PFSK-1 (cell line): ENCODE data around the gene ZNF544.

Source experiments
- FOXP2 ChIP-seq: optimal IDR thresholded peaks from 2 replicates; pipeline ENCODE3; 2011; ENCODE audit warnings: borderline replicate concordance, control low read depth, inconsistent platforms; ENCODE audit not compliant: insufficient read depth; ENCODE audit errors: extremely low read length, extremely low read depth
- POLR2AphosphoS5 ChIP-seq: IDR thresholded peaks from 2 replicates; pipeline ENCODE4 v1.6.1; 2012; ENCODE audit warnings: low read depth, mild to moderate bottlenecking, control low read depth, low read length, moderate library complexity
- SIN3A ChIP-seq: IDR thresholded peaks from 2 replicates; pipeline ENCODE4 v1.6.1; 2012; ENCODE audit warnings: mild to moderate bottlenecking, low read length, moderate library complexity, borderline replicate concordance; ENCODE audit not compliant: insufficient read depth
- TAF1 ChIP-seq: IDR thresholded peaks from 2 replicates; pipeline ENCODE4 v1.6.1; 2012; ENCODE audit warnings: low read length, control low read depth, borderline replicate concordance; ENCODE audit not compliant: insufficient read depth
- TF ChIP-seq, protein P1 (sequence below), 2 experiments: IDR thresholded peaks; 2 replicates each; pipeline versions ENCODE4 v1.6.1 to v1.8.0; 2011 to 2012; ENCODE audit warnings: low read depth in 2 of 2, low read length in 2 of 2, control low read depth in 1 of 2, inconsistent platforms in 1 of 2, mild to moderate bottlenecking in 1 of 2, moderate library complexity in 1 of 2; ENCODE audit not compliant: insufficient read depth in 1 of 2

DNA sequence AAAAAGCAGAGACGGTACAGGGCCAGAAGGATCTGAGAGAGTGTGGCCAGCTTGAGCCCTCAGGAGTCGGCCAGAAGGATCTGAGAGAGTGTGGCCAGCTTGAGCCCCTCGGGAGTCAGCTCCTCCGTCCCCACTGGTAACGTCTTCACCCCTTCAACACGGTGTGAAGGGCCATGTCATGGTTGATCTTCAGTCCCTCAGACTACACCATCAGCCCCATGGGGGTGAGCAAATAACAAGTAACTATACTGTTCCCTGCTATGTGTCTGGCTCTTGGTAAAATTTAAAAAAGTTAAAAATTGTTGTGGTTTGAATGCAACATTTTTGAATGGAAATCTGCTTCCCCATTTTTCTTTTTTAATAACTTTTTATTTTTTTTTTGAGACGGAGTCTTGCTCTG lies 48.5 kb downstream of the ZNF544 start:
- no peak for TF ChIP-seq POLR2AphosphoS5
- no peak for TF ChIP-seq SIN3A
- no peak for TF ChIP-seq TAF1
- TF ChIP-seq FOXP2 = no peak
- TF ChIP-seq, protein P1, sequence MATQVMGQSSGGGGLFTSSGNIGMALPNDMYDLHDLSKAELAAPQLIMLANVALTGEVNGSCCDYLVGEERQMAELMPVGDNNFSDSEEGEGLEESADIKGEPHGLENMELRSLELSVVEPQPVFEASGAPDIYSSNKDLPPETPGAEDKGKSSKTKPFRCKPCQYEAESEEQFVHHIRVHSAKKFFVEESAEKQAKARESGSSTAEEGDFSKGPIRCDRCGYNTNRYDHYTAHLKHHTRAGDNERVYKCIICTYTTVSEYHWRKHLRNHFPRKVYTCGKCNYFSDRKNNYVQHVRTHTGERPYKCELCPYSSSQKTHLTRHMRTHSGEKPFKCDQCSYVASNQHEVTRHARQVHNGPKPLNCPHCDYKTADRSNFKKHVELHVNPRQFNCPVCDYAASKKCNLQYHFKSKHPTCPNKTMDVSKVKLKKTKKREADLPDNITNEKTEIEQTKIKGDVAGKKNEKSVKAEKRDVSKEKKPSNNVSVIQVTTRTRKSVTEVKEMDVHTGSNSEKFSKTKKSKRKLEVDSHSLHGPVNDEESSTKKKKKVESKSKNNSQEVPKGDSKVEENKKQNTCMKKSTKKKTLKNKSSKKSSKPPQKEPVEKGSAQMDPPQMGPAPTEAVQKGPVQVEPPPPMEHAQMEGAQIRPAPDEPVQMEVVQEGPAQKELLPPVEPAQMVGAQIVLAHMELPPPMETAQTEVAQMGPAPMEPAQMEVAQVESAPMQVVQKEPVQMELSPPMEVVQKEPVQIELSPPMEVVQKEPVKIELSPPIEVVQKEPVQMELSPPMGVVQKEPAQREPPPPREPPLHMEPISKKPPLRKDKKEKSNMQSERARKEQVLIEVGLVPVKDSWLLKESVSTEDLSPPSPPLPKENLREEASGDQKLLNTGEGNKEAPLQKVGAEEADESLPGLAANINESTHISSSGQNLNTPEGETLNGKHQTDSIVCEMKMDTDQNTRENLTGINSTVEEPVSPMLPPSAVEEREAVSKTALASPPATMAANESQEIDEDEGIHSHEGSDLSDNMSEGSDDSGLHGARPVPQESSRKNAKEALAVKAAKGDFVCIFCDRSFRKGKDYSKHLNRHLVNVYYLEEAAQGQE (IDR thresholded peaks at IDR 0.05; ENCODE audit: insufficient read depth in 1 of 2, low read depth in 2 of 2, low read length in 2 of 2) = no peak
